OCI-LY7 (cell line): Measurements from ENCODE around the gene NOM1.

ENCODE experiments used
- CTCF ChIP-seq: fragments of 200-600 bp; sonication (generic); conservative IDR thresholded peaks from 2 replicates; pipeline ENCODE4 v1.5.1; 2014; ENCODE audit warnings: mild to moderate bottlenecking, antibody characterized with exemption, low read length, moderate library complexity, mixed read lengths
- EZH2phosphoT487 ChIP-seq: fragments of 200-600 bp; sonication (generic); IDR thresholded peaks from 2 replicates; pipeline ENCODE4 v1.6.1; 2018; ENCODE audit warnings: low read depth, borderline replicate concordance, mild to moderate bottlenecking, mixed run types, antibody characterized with exemption, low read length, moderate library complexity, mixed read lengths

- TF ChIP-seq EZH2phosphoT487: no peak
- no peak for TF ChIP-seq CTCF
Observed at GRCh38 chr7:156962897-156963296, 13.4 kb downstream of the NOM1 start.
